Skeletal muscle satellite cell (primary cell): ENCODE data around the gene ZNF608.

Source experiments
- H3K27me3 ChIP-seq: 2 replicates; pipeline ENCODE4 v1.7.0; 2013; ENCODE audit warnings: low read length; ENCODE audit not compliant: control insufficient read depth, insufficient read depth
- H3K36me3 ChIP-seq: 2 replicates; pipeline ENCODE4 v1.7.0; 2013; ENCODE audit warnings: mild to moderate bottlenecking, control low read depth, low read length; ENCODE audit not compliant: insufficient read depth
- H3K4me1 ChIP-seq: 2 replicates; pipeline ENCODE4 v1.7.0; 2013; ENCODE audit warnings: low read length; ENCODE audit not compliant: control insufficient read depth, insufficient read depth
- H3K4me2 ChIP-seq: 2 replicates; pipeline ENCODE4 v1.7.0; 2013; ENCODE audit warnings: mild to moderate bottlenecking, low read length
- H3K4me3 ChIP-seq: 2 replicates; pipeline ENCODE4 v1.7.0; 2013; ENCODE audit warnings: low read length
- H3K9ac ChIP-seq: 2 replicates; pipeline ENCODE4 v1.7.0; 2013; ENCODE audit warnings: mild to moderate bottlenecking, low read depth, low read length, moderate library complexity
- H3K9me3 ChIP-seq: replicated peaks from 2 replicates; pipeline ENCODE4 v1.7.0; 2013; ENCODE audit warnings: mild to moderate bottlenecking, control low read depth, low read length

The ZNF608 gene

DNA sequence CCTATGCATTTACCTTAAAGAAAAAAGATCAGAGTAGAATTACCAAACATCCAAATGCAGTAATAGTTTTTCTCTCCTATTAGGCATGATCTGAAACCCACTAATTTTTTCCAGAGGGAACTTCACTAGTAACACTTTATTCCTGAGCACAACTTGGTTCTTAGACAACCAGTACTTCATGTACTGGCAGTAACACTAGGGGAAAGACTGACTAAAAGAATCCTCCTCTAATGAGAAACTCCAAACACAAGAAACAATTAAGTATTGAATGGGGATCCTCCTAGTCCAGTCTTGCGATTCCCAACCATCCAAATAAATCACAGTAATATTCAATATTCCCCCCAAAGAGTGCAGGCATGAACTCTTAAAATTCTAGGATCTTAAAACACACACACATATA is 48.9 kb downstream of the ZNF608 start:
- Histone ChIP-seq H3K9me3 (no peaks in the 10 kb centered on the region), H3K4me3 (no peak overlapping the region), H3K4me1 (peaks cover 22% of the 10 kb centered on the region), H3K36me3 (no peaks in the 10 kb centered on the region), H3K27me3 (no peaks in the 10 kb centered on the region), H3K9ac (no peak overlapping the region), H3K4me2 (no peak overlapping the region)

DNA sequence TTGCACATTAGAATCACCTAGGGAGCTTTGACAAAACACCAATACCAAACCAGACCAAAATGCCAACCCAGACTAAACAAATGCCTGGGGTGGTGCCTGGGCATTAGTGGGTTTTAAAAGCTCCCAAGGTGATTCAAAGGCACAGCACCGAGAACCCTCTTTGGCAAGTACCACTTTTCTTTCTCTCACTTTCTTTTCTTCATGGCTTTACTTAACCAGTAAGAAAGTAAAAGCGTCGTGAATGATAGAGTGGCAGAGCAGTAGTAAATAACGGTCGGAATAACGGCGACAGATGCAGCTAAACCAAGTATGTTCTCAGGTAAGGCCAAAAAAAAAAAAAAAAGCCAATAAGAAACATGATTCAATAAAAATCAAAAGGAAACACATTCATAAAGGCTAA is 49.5 kb downstream of the ZNF608 start:
- Histone ChIP-seq H3K4me3 (no peak overlapping the region), H3K9ac (no peak overlapping the region), H3K4me1 (peaks cover 28% of the 10 kb centered on the region), H3K36me3 (no peaks in the 10 kb centered on the region), H3K9me3 (no peaks in the 10 kb centered on the region), H3K27me3 (no peaks in the 10 kb centered on the region), H3K4me2 (no peak overlapping the region)
